Activated CD4-positive, CD25-positive, alpha-beta regulatory T cell treated with anti-CD3 and anti-CD28 coated beads, Interleukin-2, amount 50 U/mL, for 72 hours (primary cell): Measurements from ENCODE around the gene LKAAEAR1.

Experiments used
- DNase-seq: peaks from one replicate; pipeline ENCODE4 v3.0.0; 2021

Gene LKAAEAR1

GRCh38 chr20:64077541-64077875 lies 6.7 kb downstream of the LKAAEAR1 start:
- DNase-seq = no peak

- DNase-seq = no peak
Observed at GRCh38 chr20:64077094-64077493, 7.1 kb downstream of the LKAAEAR1 start.

GRCh38 chr20:64076061-64076997 lies 7.9 kb downstream of the LKAAEAR1 start:
- DNase-seq = no peak

- no peak for DNase-seq
Observed at GRCh38 chr20:64075556-64075955, 8.6 kb downstream of the LKAAEAR1 start.

- DNase-seq = no peak
Observed at GRCh38 chr20:64074963-64075362, 9.2 kb downstream of the LKAAEAR1 start.

GRCh38 chr20:64074184-64074789 lies 9.9 kb downstream of the LKAAEAR1 start:
- no peak for DNase-seq

GRCh38 chr20:64073476-64074183 lies 10.6 kb downstream of the LKAAEAR1 start:
- DNase-seq = no peak

GRCh38 chr20:64072498-64073063 lies 11.6 kb downstream of the LKAAEAR1 start:
- no peak for DNase-seq

GRCh38 chr20:64071341-64072332 lies 12.6 kb downstream of the LKAAEAR1 start:
- no peak for DNase-seq

GRCh38 chr20:64070244-64070993 lies 13.8 kb downstream of the LKAAEAR1 start:
- DNase-seq = no peak

- no peak for DNase-seq
Observed at GRCh38 chr20:64069614-64070243, 14.5 kb downstream of the LKAAEAR1 start.

- DNase-seq = no peak
Observed at GRCh38 chr20:64069209-64069613, 15.0 kb downstream of the LKAAEAR1 start.

- DNase-seq = no peak
Observed at GRCh38 chr20:64068386-64069208, 15.6 kb downstream of the LKAAEAR1 start.

- no peak for DNase-seq
Observed at GRCh38 chr20:64067733-64068307, 16.4 kb downstream of the LKAAEAR1 start.

- no peak for DNase-seq
Observed at GRCh38 chr20:64067005-64067632, 17.1 kb downstream of the LKAAEAR1 start.

GRCh38 chr20:64065974-64066343 lies 18.2 kb downstream of the LKAAEAR1 start:
- peak; percentile 66 for DNase-seq

- no peak for DNase-seq
Observed at GRCh38 chr20:64065062-64065973, 18.9 kb downstream of the LKAAEAR1 start.

GRCh38 chr20:64064145-64064698 lies 20.0 kb downstream of the LKAAEAR1 start:
- DNase-seq = no peak
